ENCODE measurements around the gene SSTR5. TPM values are rescaled to one million over a fixed set of nuclear protein-coding genes. Genes with fewer than 3 reads are reported as not detected.

Gene SSTR5
- total and polyA plus RNA-seq, 2 donors (not counting 1 experiment from before 2014, with no cell fraction given): not detected

GRCh38 chr16:1100084-1100800, 27.7 kb downstream of the SSTR5 start:
- no peak overlapping the region for H3K27ac Mint-ChIP-seq
- Histone ChIP-seq H3K79me2 (ENCODE audit: control insufficient read depth, insufficient read depth, low read length) (no peaks in the 10 kb centered on the region), H3K4me3 (ENCODE audit: control extremely low read depth in 1 of 5, extremely low read depth in 1 of 5, insufficient read depth in 1 of 5, low read depth in 2 of 5, low read length in 4 of 5) (no peak overlapping the region), H3K36me3 (replicated peaks in 1 of 2; ENCODE audit: control extremely low read depth in 1 of 2, control insufficient read depth in 1 of 2, extremely low read depth in 1 of 2, insufficient read depth in 2 of 2, low read length in 1 of 2) (no peaks in the 10 kb centered on the region), H3K27ac (ENCODE audit: low read length in 2 of 2) (no peak overlapping the region), H3K4me1 (ENCODE audit: control insufficient read depth in 2 of 2, insufficient read depth in 2 of 2, low read length in 2 of 2) (peaks cover 7 to 8% of the 10 kb centered on the region in 2 donors), H3K9ac (ENCODE audit: low read length) (no peak overlapping the region), H3K27me3 (replicated peaks in 1 of 4; ENCODE audit: control extremely low read depth in 1 of 4, control insufficient read depth in 3 of 4, insufficient read depth in 4 of 4, low read length in 3 of 4) (peaks cover 0 to 24% (median 5%) of the 10 kb centered on the region in 4 experiments), H3K4me2 (replicated peaks; ENCODE audit: low read depth, low read length, poor library complexity, severe bottlenecking) (no peak overlapping the region), H4K20me1 (ENCODE audit: control insufficient read depth, insufficient read depth, low read length, poor library complexity, severe bottlenecking) (no peaks in the 10 kb centered on the region), H3K9me3 (ENCODE audit: control extremely low read depth in 1 of 3, control insufficient read depth in 2 of 3, insufficient read depth in 1 of 3, low read length in 2 of 3) (no peaks in the 10 kb centered on the region), H2AFZ (ENCODE audit: insufficient read depth, low read depth, low read length, poor library complexity, severe bottlenecking) (no peak overlapping the region)
- no peak overlapping the region for H3K4me3 Mint-ChIP-seq
- ATAC-seq (ENCODE audit: low read depth) (no peak), DNase-seq (no peak)
- H3K4me1 Mint-ChIP-seq: no peaks in the 10 kb centered on the region
- ChIA-PET CTCF (no interaction called here), POLR2A (no interaction called here)
- TF ChIP-seq EZH2 (IDR thresholded peaks at IDR 0.05; ENCODE audit: borderline replicate concordance, insufficient read depth, low read depth, low read length, poor library complexity, severe bottlenecking): no peak
- no peak for TF ChIP-seq CTCF (IDR thresholded peaks at IDR 0.05)
- peaks cover 4% of the 10 kb centered on the region for H3K27me3 Mint-ChIP-seq
- 75% methylated on average over 5 of the region's 21 CpGs for WGBS (ENCODE audit: insufficient coverage)
- H3K9me3 Mint-ChIP-seq (ENCODE audit: insufficient read depth): no peaks in the 10 kb centered on the region
- intact Hi-C loops (cut with micrococcal nuclease): no loop called here

GRCh38 chr16:1101133-1101532, 28.6 kb downstream of the SSTR5 start:
- H4K20me1 ChIP-seq (ENCODE audit: control insufficient read depth, insufficient read depth, low read length, poor library complexity, severe bottlenecking): no peaks in the 10 kb centered on the region
- no peak for DNase-seq
- no peak overlapping the region for H2AFZ ChIP-seq (ENCODE audit: insufficient read depth, low read depth, low read length, poor library complexity, severe bottlenecking)
- H3K36me3 ChIP-seq (replicated peaks in 1 of 2; ENCODE audit: control extremely low read depth in 1 of 2, control insufficient read depth in 1 of 2, extremely low read depth in 1 of 2, insufficient read depth in 2 of 2, low read length in 1 of 2): no peaks in the 10 kb centered on the region
- peaks cover 0 to 25% (median 5%) of the 10 kb centered on the region in 4 experiments for H3K27me3 ChIP-seq (replicated peaks in 1 of 4; ENCODE audit: control extremely low read depth in 1 of 4, control insufficient read depth in 3 of 4, insufficient read depth in 4 of 4, low read length in 3 of 4)
- H3K9ac ChIP-seq (ENCODE audit: low read length): no peak overlapping the region
- Mint-ChIP-seq H3K4me3 (no peak overlapping the region), H3K27ac (no peak overlapping the region), H3K27me3 (peaks cover 4% of the 10 kb centered on the region), H3K9me3 (ENCODE audit: insufficient read depth) (no peaks in the 10 kb centered on the region), H3K4me1 (no peaks in the 10 kb centered on the region)
- TF ChIP-seq CTCF (IDR thresholded peaks at IDR 0.05) (no peak), EZH2 (IDR thresholded peaks at IDR 0.05; ENCODE audit: borderline replicate concordance, insufficient read depth, low read depth, low read length, poor library complexity, severe bottlenecking) (no peak)
- no peaks in the 10 kb centered on the region for H3K79me2 ChIP-seq (ENCODE audit: control insufficient read depth, insufficient read depth, low read length)
- WGBS (ENCODE audit: insufficient coverage): 69% methylated on average over 25 of the region's 25 CpGs
- H3K4me1 ChIP-seq (ENCODE audit: control insufficient read depth in 2 of 2, insufficient read depth in 2 of 2, low read length in 2 of 2): peaks cover 8 to 9% of the 10 kb centered on the region in 2 donors
- H3K9me3 ChIP-seq (ENCODE audit: control extremely low read depth in 1 of 3, control insufficient read depth in 2 of 3, insufficient read depth in 1 of 3, low read length in 2 of 3): no peaks in the 10 kb centered on the region
- intact Hi-C loops (cut with micrococcal nuclease): no loop called here
- CTCF ChIA-PET: interaction anchor here (0.9 kb wide), 1 partner anchor 389 kb away, joined by 3 read pairs; no protein-coding TSS in a partner anchor
- POLR2A ChIA-PET: no interaction called here
- ATAC-seq (ENCODE audit: low read depth): no peak
- no peak overlapping the region for H3K27ac ChIP-seq (ENCODE audit: low read length in 2 of 2)
- no peak overlapping the region for H3K4me2 ChIP-seq (replicated peaks; ENCODE audit: low read depth, low read length, poor library complexity, severe bottlenecking)
- H3K4me3 ChIP-seq (ENCODE audit: control extremely low read depth in 1 of 5, extremely low read depth in 1 of 5, insufficient read depth in 1 of 5, low read depth in 2 of 5, low read length in 4 of 5): no peak overlapping the region

Data from B cell (primary cell).